IMR-90 (cell line): ENCODE results near the gene F10. TPM values are rescaled to one million over a fixed set of nuclear protein-coding genes. Genes with fewer than 3 reads are reported as not detected.

ENCODE experiments used
- ATAC-seq: fragments of 200-7000 bp; cut with Tn5 transposase; 2 replicates; pipeline ENCODE4 v1.9.1; 2020; ENCODE audit warnings: low read depth, mild to moderate bottlenecking, moderate library complexity
- BruUV-seq: library from RNA; stranded (reverse); fragments of 400-500 nt; replicated peaks from 2 replicates; lab custom pipeline; 2021; lab: Mats Ljungman, UMichigan
- CTCF ChIA-PET: fragments of 300-600 bp; formaldehyde crosslinking; extraction: SDS; loops from one replicate; lab custom pipeline; 2021; ENCODE audit warnings: antibody characterized with exemption; lab: Yijun Ruan, JAX
- POLR2A ChIA-PET: fragments of 300-600 bp; sonication (Branson Sonifier 250); formaldehyde crosslinking; loops from one replicate; lab custom pipeline; 2022; ENCODE audit warnings: antibody characterized with exemption; ENCODE audit not compliant: unreplicated experiment; lab: Charles Lee
- DNase-seq: peaks from one replicate; pipeline ENCODE4 v3.0.0; 2013
- H2AFZ ChIP-seq: replicated peaks from 2 replicates; pipeline ENCODE3; 2013; ENCODE audit warnings: low read length, mild to moderate bottlenecking; ENCODE audit not compliant: poor library complexity
- H2AK5ac ChIP-seq: 2 replicates; pipeline ENCODE4 v1.6.1; 2013; ENCODE audit warnings: low read depth, low read length, inconsistent platforms
- H2AK9ac ChIP-seq: replicated peaks from 2 replicates; pipeline ENCODE3; 2013; ENCODE audit warnings: mild to moderate bottlenecking, low read depth, low read length, moderate library complexity; ENCODE audit not compliant: poor library complexity
- H2BK120ac ChIP-seq: 2 replicates; pipeline ENCODE4 v1.6.1; 2013; ENCODE audit warnings: low read depth, low read length, inconsistent platforms
- H2BK15ac ChIP-seq: 3 replicates; pipeline ENCODE4 v1.6.1; 2013; ENCODE audit warnings: low read depth, low read length, inconsistent platforms
- H2BK20ac ChIP-seq: 2 replicates; pipeline ENCODE4 v1.6.1; 2013; ENCODE audit warnings: low read depth, mild to moderate bottlenecking, inconsistent platforms, low read length, moderate library complexity
- H2BK5ac ChIP-seq: 2 replicates; pipeline ENCODE4 v1.6.1; 2013; ENCODE audit warnings: mild to moderate bottlenecking, low read depth, low read length, inconsistent platforms; ENCODE audit not compliant: poor library complexity, severe bottlenecking
- H3K14ac ChIP-seq: replicated peaks from 2 replicates; pipeline ENCODE4 v1.6.1; 2013; ENCODE audit warnings: low read depth, low read length, inconsistent platforms
- H3K18ac ChIP-seq: 2 replicates; pipeline ENCODE4 v1.6.1; 2013; ENCODE audit warnings: low read depth, low read length, control low read depth
- H3K23ac ChIP-seq: 2 replicates; pipeline ENCODE4 v1.6.1; 2013; ENCODE audit warnings: low read depth, low read length, inconsistent platforms
- H3K27ac ChIP-seq: 2 replicates; pipeline ENCODE4 v1.5.1; 2013; ENCODE audit warnings: mild to moderate bottlenecking, control low read depth, low read length; ENCODE audit not compliant: insufficient read depth
- H3K27me3 ChIP-seq: 2 replicates; pipeline ENCODE4 v1.6.1; 2013; ENCODE audit warnings: low read length; ENCODE audit not compliant: control insufficient read depth, insufficient read depth
- H3K36me3 ChIP-seq: 2 replicates; pipeline ENCODE4 v1.6.1; 2013; ENCODE audit warnings: low read length, mixed read lengths; ENCODE audit not compliant: control insufficient read depth, insufficient read depth
- H3K4ac ChIP-seq: 2 replicates; pipeline ENCODE4 v1.6.1; 2013; ENCODE audit warnings: low read depth, low read length, inconsistent platforms
- H3K4me1 ChIP-seq: 2 replicates; pipeline ENCODE4 v1.6.1; 2013; ENCODE audit warnings: low read length, mixed read lengths; ENCODE audit not compliant: control insufficient read depth, insufficient read depth
- H3K4me2 ChIP-seq: 2 replicates; pipeline ENCODE4 v1.6.1; 2013; ENCODE audit warnings: low read depth, mild to moderate bottlenecking, control low read depth, low read length, moderate library complexity
- H3K4me3 ChIP-seq: 2 replicates; pipeline ENCODE4 v1.5.1; 2013; ENCODE audit warnings: low read depth, mild to moderate bottlenecking, control low read depth, low read length, moderate library complexity; ENCODE audit not compliant: insufficient read depth
- H3K56ac ChIP-seq: 2 replicates; pipeline ENCODE4 v1.6.1; 2013; ENCODE audit warnings: low read length, inconsistent platforms; ENCODE audit not compliant: insufficient read depth; ENCODE audit errors: extremely low read depth
- H3K79me1 ChIP-seq, 2 experiments: 2 replicates each; pipeline ENCODE4 v1.6.1; 2013; ENCODE audit warnings: low read length in 2 of 2, inconsistent platforms in 1 of 2, low read depth in 1 of 2
- H3K9ac ChIP-seq: 2 replicates; pipeline ENCODE4 v1.6.1; 2013; ENCODE audit warnings: low read depth, low read length, control low read depth
- H3K9me1 ChIP-seq: 2 replicates; pipeline ENCODE4 v1.6.1; 2013; ENCODE audit warnings: low read length, inconsistent platforms; ENCODE audit not compliant: insufficient read depth
- H3K9me3 ChIP-seq: 2 replicates; pipeline ENCODE4 v1.6.1; 2013; ENCODE audit warnings: low read length; ENCODE audit not compliant: control insufficient read depth, insufficient read depth
- H4K20me1 ChIP-seq: 2 replicates; pipeline ENCODE4 v1.6.1; 2013; ENCODE audit warnings: low read length, inconsistent platforms; ENCODE audit not compliant: insufficient read depth
- H4K5ac ChIP-seq: 2 replicates; pipeline ENCODE4 v1.6.1; 2013; ENCODE audit warnings: mild to moderate bottlenecking, low read depth, low read length, control low read depth
- H4K8ac ChIP-seq, 2 experiments: 2 replicates each; pipeline ENCODE4 v1.6.1; 2013; ENCODE audit warnings: low read depth in 2 of 2, low read length in 2 of 2, control low read depth in 1 of 2, inconsistent platforms in 1 of 2
- H4K91ac ChIP-seq: 2 replicates; pipeline ENCODE4 v1.6.1; 2013; ENCODE audit warnings: low read depth, low read length, inconsistent platforms; ENCODE audit not compliant: insufficient read depth
- CEBPB ChIP-seq: IDR thresholded peaks from 2 replicates; pipeline ENCODE4 v1.6.1; 2012; ENCODE audit warnings: low read depth, low read length, improper control_type of control experiment
- CHD1 ChIP-seq: IDR thresholded peaks from 2 replicates; pipeline ENCODE4 v1.6.1; 2012; ENCODE audit warnings: low read depth, low read length, improper control_type of control experiment
- POLR2A ChIP-seq: IDR thresholded peaks from 2 replicates; pipeline ENCODE4 v1.6.1; 2012; ENCODE audit warnings: mild to moderate bottlenecking, low read depth, low read length
- WGBS, 2 experiments: methylation state at CpG; one replicate each; pipeline versions ENCODE4 v1.1.5 to v1.1.7; 2013; ENCODE audit warnings: missing lambda C conversion rate in 2 of 2; ENCODE audit not compliant: insufficient read length in 1 of 2; ENCODE audit errors: extremely low coverage in 2 of 2; 5-methylcytosine and 5-hydroxymethylcytosine counted together
- dilution Hi-C: fragments of 300-500 bp; cut with HindIII; formaldehyde crosslinking; loops from one replicate; pipeline ENCODE4 v1.14.3; 2018; ENCODE audit warnings: low sequenced_read_pairs; ENCODE audit not compliant: unreplicated experiment
- in situ Hi-C: fragments of 300-500 bp; cut with MboI; formaldehyde crosslinking; loops from 3 replicates; pipeline ENCODE4 v1.14.3; 2019; ENCODE audit warnings: low sequenced_read_pairs, inconsistent platforms, mixed read lengths
- intact Hi-C: fragments of 100-400 bp; cut with micrococcal nuclease; formaldehyde crosslinking; loops from 2 replicates; pipeline ENCODE4 v1.10.0; 2022
- polyA plus RNA-seq, 3 experiments: library from polyadenylated mRNA; depleted of rRNA; stranded (reverse); fragments of >200 nt; gene quantifications; 2 replicates each; pipeline ENCODE4 v1.2.3, GENCODE V29; 2012; ENCODE audit warnings: low replicate concordance in 1 of 3
- total RNA-seq: library from RNA; depleted of rRNA; stranded (reverse); fragments of >200 nt; gene quantifications from 2 replicates; pipeline ENCODE4 v1.2.3, GENCODE V29; 2012

Gene F10
- total and polyA plus RNA-seq, 2 of the 4 experiments (the other 2 are of a cell fraction) = 9.1 to 19.5 TPM

GRCh38 chr13:113125506-113126264, 3.1 kb downstream of the F10 start:
- Histone ChIP-seq H2AK5ac (no peak overlapping the region), H4K20me1 (no peaks in the 10 kb centered on the region), H4K91ac (no peak overlapping the region), H3K14ac (no peak overlapping the region), H3K4me3 (no peak overlapping the region), H3K9ac (no peak overlapping the region), H3K4me1 (peaks cover 3% of the 10 kb centered on the region; the same call in 1 of the 2 replicates), H3K36me3 (no peaks in the 10 kb centered on the region), H2BK20ac (no peak overlapping the region), H2AK9ac (no peak overlapping the region), H3K9me3 (no peaks in the 10 kb centered on the region), H2AFZ (no peak overlapping the region), H2BK120ac (no peak overlapping the region), H4K5ac (no peak overlapping the region), H3K23ac (no peak overlapping the region), H3K56ac (no peak overlapping the region), H3K9me1 (peaks cover 6% of the 10 kb centered on the region; the same call in 1 of the 2 replicates), H2BK5ac (no peak overlapping the region), H3K4me2 (no peak overlapping the region), H3K4ac (no peak overlapping the region), H3K27ac (no peak overlapping the region), H4K8ac (no peak overlapping the region), H2BK15ac (no peak overlapping the region), H3K18ac (no peak overlapping the region), H3K27me3 (peaks cover 9% of the 10 kb centered on the region; the same call in 1 of the 2 replicates), H3K79me1 (no peaks in the 10 kb centered on the region)
- intact Hi-C loops (no loop called here), in situ Hi-C loops (no loop called here), dilution Hi-C loops (no loop called here)
- ChIA-PET CTCF (no interaction called here), POLR2A (no interaction called here)
- TF ChIP-seq CHD1 (no peak), CEBPB (no peak), POLR2A (no peak)
- no TSS peak for BruUV-seq
- ATAC-seq (no peak), DNase-seq (no peak)
- 76% methylated on average over 9 of the region's 19 CpGs; no CpG with 5 or more reads in 1 of the 2 experiments for WGBS, 2 experiments
